ENCODE results near the gene TSTD2.
A peak's percentile ranks its signal among the peaks of the same experiment; 100 is the strongest.
"Not testable (repeated sequence)": the region's sequence is repeated elsewhere in the genome, so short reads cannot be mapped to it uniquely, and the experiment has no call there.

The TSTD2 gene

DNA sequence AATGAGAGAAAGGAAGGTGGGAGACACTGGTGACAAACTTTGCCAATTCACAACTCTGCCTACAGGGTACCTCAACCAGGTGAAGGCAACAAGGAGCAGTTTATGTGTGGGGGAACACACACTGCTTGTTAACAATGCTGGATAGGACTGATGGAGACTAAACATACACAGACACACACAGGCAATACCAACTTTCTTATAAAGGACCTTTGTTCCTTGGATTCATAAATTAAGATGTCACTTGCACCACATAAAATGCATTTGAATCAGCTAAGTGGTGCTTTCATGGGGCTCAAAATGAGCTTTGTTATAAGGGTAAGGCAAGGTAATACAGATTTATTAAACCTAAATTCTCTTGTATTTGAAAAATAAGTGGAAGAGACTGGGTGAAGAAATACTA is 4.0 kb downstream of the TSTD2 start:
- DNase-seq: no peak

DNA sequence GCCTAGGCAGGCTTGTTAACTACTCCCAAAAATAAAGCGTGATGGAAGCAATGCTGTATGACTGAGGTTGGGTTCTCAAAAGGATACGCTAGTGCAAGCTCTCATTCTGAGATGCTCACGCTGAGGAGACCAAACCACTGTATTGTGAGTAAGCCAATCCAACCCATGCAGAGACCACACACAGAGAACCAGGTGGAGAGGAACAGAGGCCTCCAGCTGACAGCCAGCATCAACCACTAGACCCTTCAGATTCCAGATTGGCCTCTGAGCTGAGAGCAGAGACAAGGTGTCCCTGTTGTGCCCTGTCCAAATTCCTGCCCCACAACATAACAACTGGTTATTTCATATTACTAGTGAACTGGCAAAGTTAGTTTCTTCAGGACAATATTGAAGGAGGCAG is 4.5 kb downstream of the TSTD2 start:
- DNase-seq: no peak

DNA sequence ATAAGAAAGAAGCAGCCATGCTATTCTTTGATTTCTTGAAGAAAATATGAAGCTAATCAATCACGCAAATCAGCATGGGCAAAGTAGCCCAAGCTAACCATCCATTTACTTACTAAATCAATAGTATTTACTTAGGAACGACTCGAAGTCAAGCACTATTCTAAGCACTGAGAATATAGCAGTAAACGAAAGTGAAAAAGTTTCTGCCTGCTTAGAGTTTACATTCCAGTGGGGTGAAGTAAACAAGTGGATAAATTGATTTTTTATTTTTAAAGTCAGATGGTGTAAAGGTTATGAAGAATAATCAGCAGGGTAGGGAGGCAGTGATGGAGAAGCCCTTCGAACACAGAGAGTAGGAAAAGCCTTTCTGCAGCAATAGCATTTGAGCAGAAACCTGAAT is 5.5 kb downstream of the TSTD2 start:
- no peak for DNase-seq

DNA sequence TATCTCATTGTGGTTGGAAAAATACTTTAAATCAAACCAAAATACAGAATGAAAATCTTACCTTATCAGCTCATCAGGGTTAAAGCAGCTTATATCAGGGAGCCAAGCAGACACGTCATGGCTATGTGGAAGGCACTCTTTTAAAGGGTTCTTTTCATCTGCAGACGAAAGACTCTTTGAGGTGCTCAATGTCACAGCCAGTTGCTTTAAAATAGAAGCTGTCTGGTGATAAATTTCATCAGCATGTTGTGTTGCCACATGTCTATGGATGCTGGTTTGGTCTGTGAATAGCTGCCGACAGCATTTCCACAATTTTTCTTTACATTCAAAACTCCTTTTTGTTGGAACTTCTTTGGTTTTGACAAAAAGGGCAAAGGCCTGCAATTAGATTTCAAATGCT is 7.5 kb downstream of the TSTD2 start:
- DNase-seq: no peak

- no peak for DNase-seq
These were observed 9.2 kb downstream of the TSTD2 start for GRCh38 chr9:97623946-97624345.

DNA sequence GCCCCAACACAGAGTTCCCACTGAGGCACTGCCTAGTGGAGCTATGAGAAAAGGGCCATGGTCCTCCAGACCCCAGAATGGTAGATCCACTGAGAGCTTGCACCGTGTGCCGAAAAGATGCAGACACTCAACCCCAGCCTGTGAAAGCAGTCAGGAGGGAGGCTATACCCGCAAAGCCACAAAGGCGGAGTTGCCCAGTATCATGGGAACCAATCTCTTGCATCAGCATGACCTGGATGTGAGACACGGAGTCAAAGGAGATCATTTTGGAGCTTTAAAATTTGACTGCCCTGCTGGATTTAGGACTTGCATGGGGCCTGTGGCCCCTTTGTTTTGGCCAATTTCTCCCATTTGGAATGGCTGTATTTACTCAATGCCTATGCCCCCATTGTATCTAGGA is 10.7 kb downstream of the TSTD2 start:
- DNase-seq: not testable (repeated sequence)

- not testable (repeated sequence) for DNase-seq
These were observed 13.1 kb downstream of the TSTD2 start for GRCh38 chr9:97620063-97620462.

DNA sequence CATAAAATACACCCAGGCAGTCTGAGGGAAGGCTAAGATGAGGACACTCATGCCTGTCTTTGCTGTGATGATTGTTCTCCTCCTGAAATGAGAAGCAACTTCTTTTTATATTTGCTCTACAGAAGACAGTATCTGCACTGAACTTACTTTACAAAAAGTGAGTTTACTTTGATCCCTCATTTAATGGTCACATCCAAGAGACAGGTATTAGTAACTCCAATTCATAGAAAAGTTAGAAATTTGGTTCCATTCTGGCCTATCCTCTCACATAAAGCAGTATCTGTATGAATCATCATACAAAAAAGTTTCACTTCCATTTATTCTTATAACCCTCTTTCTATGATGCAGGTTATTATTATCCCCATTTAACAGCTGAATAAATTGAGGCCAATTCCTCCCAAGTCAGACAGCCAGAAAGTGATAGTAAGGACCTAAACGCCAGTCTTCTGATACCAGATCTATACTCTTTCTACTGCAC is 15.2 kb downstream of the TSTD2 start:
- no peak for DNase-seq

- peak; percentile 33 for DNase-seq
These were observed 17.6 kb downstream of the TSTD2 start for GRCh38 chr9:97615439-97616072.

GRCh38 chr9:97604901-97605645 is 28.1 kb downstream of the TSTD2 start:
- DNase-seq: no peak

GRCh38 chr9:97602430-97602829 is 30.7 kb downstream of the TSTD2 start:
- DNase-seq: no peak

- no peak for DNase-seq
These were observed 31.8 kb downstream of the TSTD2 start for GRCh38 chr9:97601228-97601898.

DNA sequence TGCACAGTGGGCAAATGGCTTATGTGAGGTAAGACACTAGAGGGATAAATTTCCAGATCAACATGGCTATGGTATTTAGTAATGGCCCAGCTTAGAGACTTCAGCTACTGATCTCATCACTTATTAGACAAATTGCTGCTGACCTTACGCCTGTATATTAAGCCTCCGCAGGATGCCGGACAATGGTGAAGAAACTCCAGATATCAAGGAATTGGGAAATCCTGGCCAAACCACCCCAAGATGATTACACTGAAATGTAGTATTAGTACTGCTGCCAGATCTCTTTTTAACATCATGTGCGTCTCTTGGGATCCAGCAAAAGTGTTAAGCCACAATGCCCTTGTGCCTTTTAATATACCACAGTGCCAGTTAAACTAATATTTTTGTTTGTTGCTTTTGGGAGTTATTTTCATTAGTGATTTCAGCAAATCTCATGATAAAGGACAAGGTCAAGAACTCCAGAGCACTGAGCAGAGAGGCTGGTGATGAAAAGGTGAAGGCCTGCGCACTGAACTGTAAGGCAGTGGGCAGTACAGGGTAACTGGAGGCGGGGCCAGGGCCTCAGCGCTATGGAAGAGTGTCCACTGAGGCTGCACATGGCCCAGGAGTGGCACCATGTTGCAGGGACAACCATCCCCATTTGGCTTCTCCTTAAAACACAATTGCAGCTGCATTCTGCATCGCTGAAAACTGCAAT is 32.5 kb downstream of the TSTD2 start:
- DNase-seq: no peak

DNA sequence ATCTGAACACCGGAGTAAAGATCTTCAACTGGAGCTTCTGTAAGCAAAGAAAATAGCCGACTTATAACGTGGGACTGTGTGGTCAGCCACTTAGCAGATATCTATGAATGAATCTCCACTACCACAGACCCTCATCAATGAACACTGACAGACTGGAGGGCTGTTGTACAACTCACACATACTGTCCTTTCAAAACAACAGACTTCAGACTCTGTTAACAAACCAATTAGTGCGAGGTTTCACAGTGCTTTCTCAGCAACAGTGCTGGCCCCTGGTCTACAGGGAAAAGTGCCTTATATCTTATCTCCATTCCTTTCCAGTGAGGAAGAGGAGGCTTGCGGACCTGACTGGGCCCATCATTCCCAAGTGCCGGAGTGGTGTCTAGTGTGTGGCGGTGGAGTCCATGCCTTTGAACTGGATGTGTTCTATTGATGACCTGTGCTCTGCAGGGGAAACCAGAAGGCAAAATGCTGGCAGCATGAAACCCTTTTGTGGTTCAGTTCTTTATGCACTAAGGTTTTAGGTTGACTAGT is 33.8 kb downstream of the TSTD2 start:
- DNase-seq: no peak

DNA sequence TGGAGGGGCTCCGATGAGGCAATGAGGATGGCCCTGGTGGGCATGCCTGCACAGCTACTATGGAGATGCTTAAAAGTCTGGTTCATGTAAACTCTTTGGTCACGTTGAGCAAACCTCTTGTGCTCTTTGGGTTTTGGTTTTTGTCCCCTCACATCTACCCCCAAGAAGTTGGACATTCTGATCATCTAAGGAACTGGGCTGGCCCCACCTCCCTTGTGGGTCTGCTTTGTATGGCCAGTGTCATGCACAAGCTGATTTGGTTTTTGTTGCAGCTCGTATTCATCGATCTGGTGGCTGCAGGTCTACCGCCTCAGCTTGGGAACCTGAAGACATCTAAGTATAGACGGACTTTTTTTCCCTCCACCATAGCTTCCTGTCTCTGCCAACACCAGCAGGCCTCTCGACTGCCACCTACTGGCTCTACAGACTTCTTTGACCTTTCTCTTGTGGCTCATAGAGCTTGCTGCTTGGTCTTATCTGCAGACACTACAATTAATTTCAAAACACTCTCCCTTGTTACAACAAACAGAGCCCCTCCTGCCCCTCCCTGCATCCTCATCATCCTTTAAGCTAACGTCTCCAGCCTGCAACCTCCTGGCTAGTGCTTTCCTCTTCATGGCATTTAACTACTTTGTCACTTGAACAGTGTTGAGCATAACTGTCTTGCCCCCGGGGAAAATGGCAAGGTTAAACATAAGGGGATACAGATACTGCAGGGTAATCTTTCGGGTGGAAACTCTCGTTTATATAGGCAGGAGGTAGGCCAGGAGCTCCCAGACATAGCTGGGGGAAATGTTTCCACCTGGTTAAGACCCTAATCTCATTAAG is 34.5 kb downstream of the TSTD2 start:
- DNase-seq: peak; percentile 70

DNA sequence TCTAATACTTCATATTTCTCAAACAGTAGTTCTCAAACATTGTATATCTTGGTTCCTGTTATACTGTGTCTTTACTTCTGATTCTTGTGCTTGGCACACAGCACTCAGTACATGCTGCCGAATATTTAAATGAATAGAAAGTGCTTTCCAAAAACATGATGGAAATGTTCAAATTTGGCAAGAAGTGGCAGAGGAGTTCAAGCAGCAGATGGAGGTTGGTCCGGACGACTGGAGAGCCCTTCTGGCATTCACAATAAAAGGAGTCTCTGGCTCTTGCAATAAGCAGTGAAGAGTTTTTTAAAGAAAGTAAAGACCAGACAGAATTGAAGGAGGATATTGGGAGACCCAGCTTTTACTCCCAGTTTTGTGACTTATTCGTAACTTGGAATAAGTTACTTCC is 36.3 kb downstream of the TSTD2 start:
- no peak for DNase-seq

DNA sequence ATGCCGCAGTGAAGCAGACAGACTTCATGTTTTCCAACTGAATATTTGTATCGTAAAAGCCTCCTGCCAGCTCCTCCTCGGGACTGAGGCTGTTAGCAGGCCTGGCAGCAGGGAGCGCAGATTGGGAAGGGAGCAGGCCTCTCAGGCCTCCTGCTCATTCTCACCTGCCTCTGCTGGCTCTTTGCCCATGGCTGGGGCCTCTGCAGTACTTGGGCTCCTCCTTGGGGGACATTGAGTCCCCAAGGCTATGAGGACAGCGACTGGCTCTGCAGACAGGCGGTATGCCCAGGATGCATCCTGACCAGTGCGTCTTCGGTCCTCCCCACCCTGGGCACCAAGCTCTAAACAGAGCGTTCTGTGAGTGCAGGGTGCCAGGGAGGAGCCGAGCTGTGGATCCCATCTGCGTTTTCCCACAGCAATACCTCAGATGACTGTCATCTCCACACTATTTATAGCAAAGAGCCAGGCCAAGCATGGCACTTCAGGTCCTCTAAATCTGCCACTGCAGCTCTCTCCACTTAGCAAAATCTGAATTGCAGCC is 38.7 kb downstream of the TSTD2 start:
- no peak for DNase-seq

DNA sequence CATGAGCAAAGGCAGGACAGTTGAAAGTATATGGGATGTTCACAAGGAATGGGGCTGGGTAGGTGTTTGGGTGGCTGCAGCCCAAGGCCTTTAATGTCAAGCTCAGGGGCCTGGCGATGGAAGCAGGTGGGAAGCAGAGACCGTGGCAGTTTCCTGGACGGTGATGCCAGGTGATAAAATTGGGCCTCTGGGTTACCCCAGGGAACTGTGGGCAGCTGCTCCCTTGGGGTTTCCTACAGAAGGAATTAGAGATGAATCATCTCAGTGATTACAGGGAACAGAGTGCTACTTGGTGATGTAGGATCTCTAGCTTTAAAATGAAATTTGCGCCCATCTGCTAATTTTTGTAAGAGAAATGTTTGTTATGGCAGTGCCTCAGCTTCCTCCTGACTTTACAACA is 39.2 kb downstream of the TSTD2 start:
- DNase-seq: no peak

GRCh38 chr9:97592126-97592525 is 41.0 kb downstream of the TSTD2 start:
- DNase-seq: no peak

GRCh38 chr9:97591535-97591934 is 41.6 kb downstream of the TSTD2 start:
- DNase-seq: no peak

DNA sequence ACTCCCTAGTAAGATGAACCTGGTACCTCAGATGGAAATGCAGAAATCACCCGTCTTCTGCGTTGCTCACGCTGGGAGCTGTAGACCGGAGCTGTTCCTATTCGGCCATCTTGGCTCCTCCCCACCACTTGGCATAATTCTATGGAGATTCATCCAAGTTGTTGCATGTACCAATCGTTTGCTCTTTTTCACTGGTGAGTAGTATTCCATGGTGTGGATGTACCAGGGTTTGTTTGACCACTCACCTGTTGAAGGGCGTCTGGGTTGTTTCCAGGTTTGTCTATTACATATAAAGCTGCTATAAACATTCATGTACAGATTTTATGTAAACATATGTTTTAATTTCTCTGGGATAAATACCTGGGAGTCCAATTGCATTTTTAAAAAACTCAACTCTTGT is 46.3 kb downstream of the TSTD2 start:
- not testable (repeated sequence) for DNase-seq

DNA sequence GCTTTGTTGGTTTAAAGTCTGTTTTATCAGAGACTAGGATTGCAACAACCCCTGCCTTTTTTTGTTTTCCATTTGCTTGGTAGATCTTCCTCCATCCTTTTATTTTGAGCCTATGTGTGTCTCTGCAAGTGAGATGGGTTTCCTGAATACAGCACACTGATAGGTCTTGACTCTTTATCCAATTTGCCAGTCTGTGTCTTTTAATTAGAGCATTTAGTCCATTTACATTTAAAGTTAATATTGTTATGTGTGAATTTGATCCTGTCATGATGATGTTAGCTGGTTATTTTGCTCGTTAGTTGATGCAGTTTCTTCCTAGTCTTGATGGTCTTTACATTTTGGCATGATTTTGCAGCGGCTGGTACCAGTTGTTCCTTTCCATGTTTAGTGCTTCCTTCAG is 48.4 kb downstream of the TSTD2 start:
- DNase-seq: not testable (repeated sequence)
